Activated CD8-positive, alpha-beta memory T cell treated with anti-CD3 and anti-CD28 coated beads, Interleukin-2, amount 50 U/mL, for 4 hours (primary cell): ENCODE measurements around the gene COL24A1.
"Not testable (repeated sequence)": the region's sequence is repeated elsewhere in the genome, so short reads cannot be mapped to it uniquely, and the experiment has no call there.

Source experiments
- DNase-seq: peaks from one replicate; pipeline ENCODE4 v3.0.0-alpha.2; 2020

The COL24A1 gene

GRCh38 chr1:85884372-85885035 lies 272.1 kb downstream of the COL24A1 start:
- no peak for DNase-seq

- DNase-seq, result no peak
Observed at GRCh38 chr1:85867189-85867588, 289.4 kb downstream of the COL24A1 start.

GRCh38 chr1:85865213-85865612 lies 291.4 kb downstream of the COL24A1 start:
- no peak for DNase-seq

GRCh38 chr1:85864727-85865126 lies 291.8 kb downstream of the COL24A1 start:
- no peak for DNase-seq

- DNase-seq, result not testable (repeated sequence)
Observed at GRCh38 chr1:85863639-85864038, 292.9 kb downstream of the COL24A1 start.

- DNase-seq, result no peak
Observed at GRCh38 chr1:85862456-85862855, 294.1 kb downstream of the COL24A1 start.

GRCh38 chr1:85857991-85858390 lies 298.6 kb downstream of the COL24A1 start:
- no peak for DNase-seq

GRCh38 chr1:85850238-85850637 lies 306.3 kb downstream of the COL24A1 start:
- DNase-seq, result no peak

- no peak for DNase-seq
Observed at GRCh38 chr1:85849660-85850059, 306.9 kb downstream of the COL24A1 start.

- no peak for DNase-seq
Observed at GRCh38 chr1:85847356-85847755, 309.2 kb downstream of the COL24A1 start.

GRCh38 chr1:85846706-85847105 lies 309.9 kb downstream of the COL24A1 start:
- DNase-seq, result no peak

GRCh38 chr1:85839459-85839858 lies 317.1 kb downstream of the COL24A1 start:
- DNase-seq, result no peak

- no peak for DNase-seq
Observed at GRCh38 chr1:85838238-85838637, 318.3 kb downstream of the COL24A1 start.

- no peak for DNase-seq
Observed at GRCh38 chr1:85836736-85837135, 319.8 kb downstream of the COL24A1 start.

- DNase-seq, result not testable (repeated sequence)
Observed at GRCh38 chr1:85833165-85833564, 323.4 kb downstream of the COL24A1 start.

- no peak for DNase-seq
Observed at GRCh38 chr1:85830837-85831236, 325.7 kb downstream of the COL24A1 start.

- no peak for DNase-seq
Observed at GRCh38 chr1:85824066-85824840, 332.3 kb downstream of the COL24A1 start.

- DNase-seq, result no peak
Observed at GRCh38 chr1:85822696-85823095, 333.9 kb downstream of the COL24A1 start.

GRCh38 chr1:85818371-85818770 lies 338.2 kb downstream of the COL24A1 start:
- DNase-seq, result no peak

- DNase-seq, result no peak
Observed at GRCh38 chr1:85816606-85817005, 340.0 kb downstream of the COL24A1 start.

- no peak for DNase-seq
Observed at GRCh38 chr1:85815906-85816305, 340.7 kb downstream of the COL24A1 start.

GRCh38 chr1:85806236-85806965 lies 350.2 kb downstream of the COL24A1 start:
- DNase-seq, result no peak

GRCh38 chr1:85801520-85801919 lies 355.1 kb downstream of the COL24A1 start:
- DNase-seq, result no peak

GRCh38 chr1:85799737-85800136 lies 356.8 kb downstream of the COL24A1 start:
- no peak for DNase-seq
